ENCODE measurements around the gene CREB3L2. TPM values are rescaled to one million over a fixed set of nuclear protein-coding genes. Genes with fewer than 3 reads are reported as not detected.
"Not testable (repeated sequence)": the region's sequence is repeated elsewhere in the genome, so short reads cannot be mapped to it uniquely, and the experiment has no call there.

CREB3L2 gene
- total RNA-seq, 2 experiments from 2014 or later, result 42.2 to 44.7 TPM

- Mint-ChIP-seq H3K4me3 (no peak overlapping the region), H3K4me1 (peaks cover 37% of the 10 kb centered on the region), H3K9me3 (no peaks in the 10 kb centered on the region), H3K36me3 (ENCODE audit: low read depth) (peaks cover 72% of the 10 kb centered on the region), H3K27ac (no peak overlapping the region), H3K27me3 (no peaks in the 10 kb centered on the region)
- ChIA-PET CTCF (interaction anchor here (0.6 to 1.0 kb wide), 2 partner anchors 77 to 83 kb away, joined by 3 read pairs; no protein-coding TSS in a partner anchor), POLR2A (interaction anchor here (1.4 kb wide), 1 partner anchor 75 kb away, joined by 5 read pairs; no protein-coding TSS in a partner anchor)
- no peak for DNase-seq
Observed at GRCh38 chr7:137925754-137926153, 76.1 kb downstream of the CREB3L2 start.

- H3K9me3 Mint-ChIP-seq, result no peaks in the 10 kb centered on the region
- peaks cover 37% of the 10 kb centered on the region for H3K4me1 Mint-ChIP-seq
- H3K36me3 Mint-ChIP-seq (ENCODE audit: low read depth), result peaks cover 68% of the 10 kb centered on the region
- CTCF ChIA-PET, result interaction anchor here (0.6 to 1.0 kb wide), 2 partner anchors 77 to 84 kb away, joined by 3 read pairs; no protein-coding TSS in a partner anchor
- no peaks in the 10 kb centered on the region for H3K27me3 Mint-ChIP-seq
- H3K27ac Mint-ChIP-seq, result no peak overlapping the region
- POLR2A ChIA-PET, result interaction anchor here (1.4 kb wide), 1 partner anchor 75 kb away, joined by 5 read pairs; no protein-coding TSS in a partner anchor
- no peak overlapping the region for H3K4me3 Mint-ChIP-seq
- DNase-seq, result no peak
Observed at GRCh38 chr7:137925091-137925490, 76.8 kb downstream of the CREB3L2 start.

DNA sequence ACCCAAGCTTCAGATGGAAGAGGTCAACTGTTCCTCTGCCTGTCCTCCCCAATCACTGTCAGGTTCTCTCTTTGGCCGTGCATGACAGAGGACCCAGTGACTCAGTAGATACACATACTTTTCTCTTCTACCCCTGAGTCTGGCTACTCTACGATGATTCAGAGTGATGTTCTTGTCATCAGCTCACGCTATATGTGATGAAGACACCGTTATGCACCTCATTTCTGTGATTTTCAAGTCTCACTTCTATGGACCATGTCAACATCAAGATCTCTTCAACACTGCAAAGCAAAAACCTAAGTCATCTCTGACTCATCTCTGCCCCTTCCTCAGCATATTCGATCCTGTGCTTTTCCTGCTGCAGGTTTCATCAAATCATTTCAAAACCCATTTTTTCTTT is 78.5 kb downstream of the CREB3L2 start:
- ChIA-PET POLR2A (interaction anchor here (1.5 kb wide), 1 partner anchor 10 kb away, joined by 3 read pairs; no protein-coding TSS in a partner anchor), CTCF (interaction anchor here (1.0 to 1.7 kb wide), 2 partner anchors 19 to 78 kb away, joined by 3 to 5 read pairs; partner anchors contain the start of gene CREB3L2)
- H3K9me3 Mint-ChIP-seq, result no peaks in the 10 kb centered on the region
- no peaks in the 10 kb centered on the region for H3K27me3 Mint-ChIP-seq
- no peak for DNase-seq
- peaks cover 39% of the 10 kb centered on the region for H3K4me1 Mint-ChIP-seq
- H3K36me3 Mint-ChIP-seq (ENCODE audit: low read depth), result peaks cover 65% of the 10 kb centered on the region
- no peak overlapping the region for H3K4me3 Mint-ChIP-seq
- no peak overlapping the region for H3K27ac Mint-ChIP-seq

- H3K4me3 Mint-ChIP-seq, result no peak overlapping the region
- peaks cover 48% of the 10 kb centered on the region for H3K4me1 Mint-ChIP-seq
- no peaks in the 10 kb centered on the region for H3K27me3 Mint-ChIP-seq
- peak overlapping the region; percentile 48 for H3K27ac Mint-ChIP-seq
- POLR2A ChIA-PET, result interaction anchor here (0.6 to 2.1 kb wide), 4 partner anchors 15 to 1131 kb away, joined by 3 to 6 read pairs (median 4); partner anchors contain the start of gene CREB3L2
- CTCF ChIA-PET, result interaction anchor here (1.5 to 2.4 kb wide), 2 partner anchors 21 to 81 kb away, joined by 3 to 8 read pairs; partner anchors contain the start of gene CREB3L2
- no peak for DNase-seq
- H3K9me3 Mint-ChIP-seq, result no peaks in the 10 kb centered on the region
- H3K36me3 Mint-ChIP-seq (ENCODE audit: low read depth), result peaks cover 48% of the 10 kb centered on the region
Observed at GRCh38 chr7:137920637-137921399, 81.1 kb downstream of the CREB3L2 start.

DNA sequence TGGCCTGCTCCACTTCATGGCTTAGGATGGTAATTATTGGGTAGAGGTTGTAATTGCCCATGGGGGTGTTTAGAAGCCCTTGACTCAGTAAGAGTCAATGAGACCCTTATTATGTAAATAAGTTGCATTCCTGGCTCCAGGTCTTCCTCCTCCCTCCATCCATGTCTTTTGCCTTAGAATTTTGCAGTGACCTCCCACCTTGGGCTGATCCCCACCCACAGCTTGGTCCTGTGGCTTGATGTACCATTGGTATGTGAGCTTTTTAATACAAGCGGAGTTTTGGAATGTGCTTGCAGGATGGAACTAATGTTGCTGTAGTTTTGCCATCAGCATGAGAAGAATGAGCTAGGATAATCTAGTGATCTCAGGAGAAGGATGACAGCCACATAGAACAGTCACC is 81.9 kb downstream of the CREB3L2 start:
- Mint-ChIP-seq H3K4me1 (peaks cover 46% of the 10 kb centered on the region), H3K27me3 (no peaks in the 10 kb centered on the region), H3K9me3 (no peaks in the 10 kb centered on the region), H3K27ac (no peak overlapping the region), H3K4me3 (no peak overlapping the region), H3K36me3 (ENCODE audit: low read depth) (peaks cover 45% of the 10 kb centered on the region)
- DNase-seq, result no peak
- CTCF ChIA-PET, result interaction anchor here (0.8 to 2.4 kb wide), 2 partner anchors 16 to 82 kb away, joined by 4 to 8 read pairs; partner anchors contain the start of gene CREB3L2
- POLR2A ChIA-PET, result interaction anchor here (2.1 kb wide), 1 partner anchor 16 kb away, joined by 6 read pairs; no protein-coding TSS in a partner anchor

DNA sequence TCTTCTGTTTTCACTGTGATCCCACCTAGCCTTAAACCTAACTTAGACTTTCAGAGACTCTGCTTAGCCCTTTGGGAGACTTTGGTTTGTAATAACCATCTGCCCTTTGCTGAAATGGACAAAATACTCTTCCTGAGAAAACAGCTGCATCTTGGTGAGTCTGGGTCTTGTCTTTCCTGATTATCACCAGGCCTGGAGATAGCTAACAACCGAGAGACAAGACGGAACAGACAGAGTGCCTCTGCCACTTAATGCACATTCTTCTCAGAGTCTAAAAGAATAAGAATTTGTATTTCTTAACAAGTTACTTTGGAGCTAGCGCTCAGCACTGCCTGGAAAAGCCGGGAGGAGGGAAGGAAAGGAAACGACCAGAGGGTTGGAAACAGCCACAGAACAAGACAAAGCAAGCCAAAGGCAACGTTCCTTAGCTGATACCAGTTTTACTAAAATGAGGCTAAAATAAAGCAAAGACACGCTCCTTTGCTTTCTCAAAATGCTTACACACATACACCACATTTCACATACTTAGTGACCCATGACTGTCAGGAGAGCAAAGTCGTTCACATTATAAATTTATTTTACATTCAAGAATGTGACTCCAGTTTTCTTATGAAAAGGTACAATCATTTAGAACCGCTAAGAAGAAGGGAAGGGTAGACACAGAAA is 84.8 kb downstream of the CREB3L2 start:
- ChIA-PET CTCF (interaction anchor here (1.1 to 1.6 kb wide), 3 partner anchors 14 to 18 kb away, joined by 3 to 4 read pairs (median 3); no protein-coding TSS in a partner anchor), POLR2A (no interaction called here)
- peaks cover 41% of the 10 kb centered on the region for H3K36me3 Mint-ChIP-seq (ENCODE audit: low read depth)
- no peak overlapping the region for H3K27ac Mint-ChIP-seq
- H3K4me1 Mint-ChIP-seq, result peaks cover 26% of the 10 kb centered on the region
- H3K9me3 Mint-ChIP-seq, result no peaks in the 10 kb centered on the region
- DNase-seq, result no peak
- H3K4me3 Mint-ChIP-seq, result no peak overlapping the region
- no peaks in the 10 kb centered on the region for H3K27me3 Mint-ChIP-seq

GRCh38 chr7:137916564-137916963 is 85.3 kb downstream of the CREB3L2 start:
- Mint-ChIP-seq H3K27me3 (no peaks in the 10 kb centered on the region), H3K4me3 (no peak overlapping the region), H3K36me3 (ENCODE audit: low read depth) (peaks cover 39% of the 10 kb centered on the region), H3K4me1 (peaks cover 21% of the 10 kb centered on the region), H3K9me3 (no peaks in the 10 kb centered on the region), H3K27ac (no peak overlapping the region)
- POLR2A ChIA-PET, result no interaction called here
- DNase-seq, result no peak
- CTCF ChIA-PET, result interaction anchor here (1.1 to 1.6 kb wide), 3 partner anchors 13 to 18 kb away, joined by 3 to 4 read pairs (median 3); no protein-coding TSS in a partner anchor

DNA sequence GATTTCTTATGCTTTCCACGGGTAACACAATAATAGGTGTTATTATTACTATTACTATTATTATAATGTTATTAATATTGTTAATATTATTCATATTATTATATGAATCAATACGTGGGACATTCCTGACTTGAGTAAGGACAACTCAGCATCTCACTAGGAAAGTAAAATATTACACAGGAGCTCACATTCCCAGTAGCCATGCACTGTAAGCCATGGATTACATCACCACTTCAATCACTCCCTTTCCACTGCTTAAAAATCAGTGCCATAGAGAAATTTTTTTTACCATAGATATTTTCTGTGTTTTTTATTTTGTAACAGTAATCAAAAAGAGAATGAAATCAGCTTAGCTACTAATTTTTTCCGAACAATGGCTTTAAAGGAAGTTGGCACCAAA is 86.6 kb downstream of the CREB3L2 start:
- Mint-ChIP-seq H3K27me3 (no peaks in the 10 kb centered on the region), H3K9me3 (no peaks in the 10 kb centered on the region), H3K27ac (no peak overlapping the region), H3K36me3 (ENCODE audit: low read depth) (peaks cover 38% of the 10 kb centered on the region), H3K4me3 (no peak overlapping the region), H3K4me1 (peaks cover 10% of the 10 kb centered on the region)
- no peak for DNase-seq
- POLR2A ChIA-PET, result interaction anchor here (0.9 kb wide), 1 partner anchor 86 kb away, joined by 3 read pairs; no protein-coding TSS in a partner anchor
- CTCF ChIA-PET, result interaction anchor here (0.8 to 3.0 kb wide), 2 partner anchors 87 to 94 kb away, joined by 3 to 13 read pairs; partner anchors contain the start of gene CREB3L2

DNA sequence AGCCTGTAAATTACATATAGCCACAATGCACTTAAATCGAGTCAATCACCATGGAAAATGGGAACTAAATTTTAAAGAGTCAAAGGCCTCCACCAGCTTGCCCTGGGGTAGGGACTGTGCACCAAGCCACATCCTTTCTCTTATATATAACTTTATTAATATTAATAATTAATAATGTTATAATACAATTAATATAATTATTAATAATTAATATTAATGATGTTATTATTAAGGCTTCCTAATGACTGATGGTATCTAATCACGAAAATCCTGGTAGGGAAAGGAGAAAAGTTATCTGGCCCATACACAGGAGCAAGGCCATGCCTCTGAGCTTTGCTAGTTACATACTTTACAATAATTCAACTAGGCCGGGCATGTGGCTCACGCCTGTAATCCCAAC is 87.9 kb downstream of the CREB3L2 start:
- H3K27me3 Mint-ChIP-seq, result no peaks in the 10 kb centered on the region
- H3K4me3 Mint-ChIP-seq, result no peak overlapping the region
- ChIA-PET CTCF (interaction anchor here (0.6 to 3.0 kb wide), 2 partner anchors 88 to 95 kb away, joined by 3 to 13 read pairs; partner anchors contain the start of gene CREB3L2), POLR2A (no interaction called here)
- peaks cover 10% of the 10 kb centered on the region for H3K4me1 Mint-ChIP-seq
- no peak for DNase-seq
- H3K9me3 Mint-ChIP-seq, result no peaks in the 10 kb centered on the region
- peaks cover 46% of the 10 kb centered on the region for H3K36me3 Mint-ChIP-seq (ENCODE audit: low read depth)
- H3K27ac Mint-ChIP-seq, result no peak overlapping the region

- no peak for DNase-seq
- Mint-ChIP-seq H3K27ac (no peak overlapping the region), H3K9me3 (no peaks in the 10 kb centered on the region), H3K36me3 (ENCODE audit: low read depth) (peaks cover 63% of the 10 kb centered on the region), H3K4me1 (peaks cover 3% of the 10 kb centered on the region), H3K4me3 (no peak overlapping the region), H3K27me3 (no peaks in the 10 kb centered on the region)
- ChIA-PET CTCF (no interaction called here), POLR2A (no interaction called here)
Observed at GRCh38 chr7:137909042-137909441, 92.8 kb downstream of the CREB3L2 start.

DNA sequence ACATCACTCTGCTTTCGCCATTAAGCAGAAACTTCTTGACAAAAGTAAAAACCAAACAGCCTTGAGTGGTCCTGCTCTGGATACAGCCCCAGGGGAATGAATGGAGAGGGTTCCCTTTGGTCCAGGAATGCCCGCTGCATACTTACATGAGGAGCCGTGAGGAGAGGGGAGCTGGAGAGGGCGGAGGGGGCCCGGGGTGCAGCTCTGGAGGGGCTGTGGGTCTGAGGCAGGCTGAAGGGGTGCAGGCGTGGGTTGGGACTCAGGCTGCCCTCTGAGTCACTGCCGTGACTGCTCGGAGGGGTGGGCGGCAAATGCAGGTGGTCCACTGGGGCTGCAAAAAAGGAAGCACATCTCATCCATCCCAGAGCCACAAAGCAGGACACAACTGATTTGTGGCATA is 93.8 kb downstream of the CREB3L2 start:
- Mint-ChIP-seq H3K4me1 (peaks cover 10% of the 10 kb centered on the region), H3K36me3 (ENCODE audit: low read depth) (peaks cover 64% of the 10 kb centered on the region), H3K4me3 (no peak overlapping the region), H3K9me3 (no peaks in the 10 kb centered on the region), H3K27ac (no peak overlapping the region), H3K27me3 (no peaks in the 10 kb centered on the region)
- ChIA-PET CTCF (interaction anchor here (1.0 to 8.7 kb wide), 3 partner anchors 8 to 99 kb away, joined by 3 to 117 read pairs (median 4); partner anchors contain the start of gene CREB3L2), POLR2A (no interaction called here)
- no peak for DNase-seq

- not testable (repeated sequence) for DNase-seq, H3K27ac Mint-ChIP-seq, H3K4me1 Mint-ChIP-seq, H3K4me3 Mint-ChIP-seq, H3K27me3 Mint-ChIP-seq, H3K9me3 Mint-ChIP-seq
- ChIA-PET CTCF (interaction anchor here (0.9 to 8.7 kb wide), 4 partner anchors 97 to 832 kb away, joined by 3 to 117 read pairs (median 4); no protein-coding TSS in a partner anchor), POLR2A (interaction anchor here (0.6 to 2.5 kb wide), 2 partner anchors 15 to 95 kb away, joined by 3 to 8 read pairs; partner anchors contain the start of gene CREB3L2)
- peaks cover 54% of the 10 kb centered on the region for H3K36me3 Mint-ChIP-seq (ENCODE audit: low read depth)
Observed at GRCh38 chr7:137906636-137907035, 95.2 kb downstream of the CREB3L2 start.

All from activated CD4-positive, alpha-beta memory T cell treated with anti-CD3 and anti-CD28 coated beads, Interleukin-2, amount 10 ng/mL, durations not matched to agents 7 days and 5 days (primary cell).